Left colon (tissue), 2 donors: Measurements from ENCODE around the gene PIEZO1. TPM values are rescaled to one million over a fixed set of nuclear protein-coding genes. Genes with fewer than 3 reads are reported as not detected.

Source experiments
- ATAC-seq: fragments of 200-7000 bp; cut with Tn5 transposase; one replicate; pipeline ENCODE4 v1.9.1; 2020; ENCODE audit warnings: mild to moderate bottlenecking, moderate library complexity
- DNase-seq, 2 donors: peaks; one replicate each; pipeline ENCODE4 v3.0.0-alpha.2; 2020
- intact Hi-C, 2 donors: fragments of 100-400 bp; cut with DNase I in 1 of 2; cut with micrococcal nuclease in 1 of 2; formaldehyde crosslinking; loops; one replicate each; pipeline versions ENCODE4 v1.11.2 to v1.14.0; 2022; cut with DNase I, micrococcal nuclease
- total RNA-seq, 2 donors: library from RNA; stranded (reverse); fragmentation: NEBNext Ultra II Directional; extraction: Animal tissue kit (Norgen Biotek cat#: 25700); gene quantifications; one replicate each; pipeline ENCODE4 v1.2.1, GENCODE V29; 2021
- donor health status: DM: no; HTN: no; CAD: no.
- donor health status: DM: yes; HTN: yes; CAD: no.

Gene PIEZO1
- total RNA-seq, 2 donors from 2014 or later, result 118 to 146 TPM

- DNase-seq, result peak; percentile 74 to 78
- ATAC-seq, result peak; percentile 81
- intact Hi-C loops, result loop anchor here in 1 of 2 donors (5.0 kb wide), 1 partner anchor 35 kb away; no protein-coding TSS in a partner anchor
These were observed 37.3 kb downstream of the PIEZO1 start for GRCh38 chr16:88747588-88748301.

- intact Hi-C loops, result loop anchor here in 1 of 2 donors (5.0 kb wide), 1 partner anchor 36 kb away; no protein-coding TSS in a partner anchor
- peak in 1 of 2 donors; percentile 68 for DNase-seq
- no peak for ATAC-seq
These were observed 38.5 kb downstream of the PIEZO1 start for GRCh38 chr16:88746506-88746905.

- intact Hi-C loops, result loop anchor here (5.0 kb wide), 2 partner anchors 37 to 42 kb away; partner anchors contain the start of gene PIEZO1 (in 1 of the 2)
- DNase-seq (no peak), ATAC-seq (peak; percentile 40)
These were observed 40.2 kb downstream of the PIEZO1 start for GRCh38 chr16:88744577-88745521.

- ATAC-seq, result peak; percentile 74
- intact Hi-C loops, result loop anchor here in 1 of 2 donors (5.0 kb wide), 1 partner anchor 43 kb away; the partner anchor contains the start of gene PIEZO1
These were observed 41.1 kb downstream of the PIEZO1 start for GRCh38 chr16:88743693-88744576.

GRCh38 chr16:88742896-88743605 lies 42.0 kb downstream of the PIEZO1 start:
- ATAC-seq (peak; percentile 48), DNase-seq (peak in 1 of 2 donors; percentile 53)
- intact Hi-C loops, result loop anchor here in 1 of 2 donors (5.0 kb wide), 1 partner anchor 44 kb away; the partner anchor contains the start of gene PIEZO1

More at GRCh38 chr16:88743693-88744576, 41.1 kb downstream of the PIEZO1 start:
- DNase-seq, result peak; percentile 77 to 92

- ATAC-seq, result no peak
- no peak for DNase-seq
- intact Hi-C loops, result loop anchor here in 1 of 2 donors (5.0 kb wide), 1 partner anchor 46 kb away; the partner anchor contains the start of gene PIEZO1
These were observed 43.7 kb downstream of the PIEZO1 start for GRCh38 chr16:88741368-88741767.

- DNase-seq (no peak), ATAC-seq (no peak)
- intact Hi-C loops, result loop anchor here in 1 of 2 donors (5.0 kb wide), 1 partner anchor 47 kb away; the partner anchor contains the start of gene PIEZO1
These were observed 44.3 kb downstream of the PIEZO1 start for GRCh38 chr16:88740727-88741055.

GRCh38 chr16:88739977-88740726 lies 44.9 kb downstream of the PIEZO1 start:
- DNase-seq (no peak), ATAC-seq (no peak)
- intact Hi-C loops, result loop anchor here in 1 of 2 donors (5.0 kb wide), 1 partner anchor 47 kb away; the partner anchor contains the start of gene PIEZO1

GRCh38 chr16:88739139-88739976 lies 45.7 kb downstream of the PIEZO1 start:
- intact Hi-C loops, result no loop called here
- ATAC-seq (no peak), DNase-seq (no peak)

GRCh38 chr16:88738151-88739084 lies 46.6 kb downstream of the PIEZO1 start:
- intact Hi-C loops, result no loop called here
- ATAC-seq (no peak), DNase-seq (no peak)

- intact Hi-C loops, result no loop called here
- peak; percentile 70 to 76 for DNase-seq
- peak; percentile 87 for ATAC-seq
These were observed 47.5 kb downstream of the PIEZO1 start for GRCh38 chr16:88737298-88738150.

- DNase-seq, result no peak
- intact Hi-C loops, result no loop called here
These were observed 48.5 kb downstream of the PIEZO1 start for GRCh38 chr16:88736496-88736895.

GRCh38 chr16:88736088-88736487 lies 48.9 kb downstream of the PIEZO1 start:
- no peak for ATAC-seq
- intact Hi-C loops, result no loop called here

More at GRCh38 chr16:88736496-88736895, 48.5 kb downstream of the PIEZO1 start:
- ATAC-seq, result no peak

GRCh38 chr16:88735616-88736015 lies 49.4 kb downstream of the PIEZO1 start:
- intact Hi-C loops, result no loop called here
- no peak for DNase-seq
- ATAC-seq, result no peak

More at GRCh38 chr16:88736088-88736487, 48.9 kb downstream of the PIEZO1 start:
- no peak for DNase-seq
